ENCODE data around the gene CABP5.

The CABP5 gene

GRCh38 chr19:48030073-48030472 lies 13.8 kb downstream of the CABP5 start:
- DNase-seq (ENCODE audit: low read depth), result no peak
- no peak overlapping the region for H3K4me3 ChIP-seq (ENCODE audit: control insufficient read depth, low read depth, low read length)
- no peak for TF ChIP-seq CTCF (conservative IDR thresholded peaks at IDR 0.05; ENCODE audit: control insufficient read depth, insufficient read depth, low read depth, low read length)

- no peak for TF ChIP-seq CTCF (conservative IDR thresholded peaks at IDR 0.05; ENCODE audit: control insufficient read depth, insufficient read depth, low read depth, low read length)
- no peak for DNase-seq (ENCODE audit: low read depth)
- H3K4me3 ChIP-seq (ENCODE audit: control insufficient read depth, low read depth, low read length), result no peak overlapping the region
These were observed 14.4 kb downstream of the CABP5 start for GRCh38 chr19:48029431-48029830.

- no peak overlapping the region for H3K4me3 ChIP-seq (ENCODE audit: control insufficient read depth, low read depth, low read length)
- DNase-seq (ENCODE audit: low read depth), result no peak
- no peak for TF ChIP-seq CTCF (conservative IDR thresholded peaks at IDR 0.05; ENCODE audit: control insufficient read depth, insufficient read depth, low read depth, low read length)
These were observed 18.4 kb downstream of the CABP5 start for GRCh38 chr19:48025480-48025879.

DNA sequence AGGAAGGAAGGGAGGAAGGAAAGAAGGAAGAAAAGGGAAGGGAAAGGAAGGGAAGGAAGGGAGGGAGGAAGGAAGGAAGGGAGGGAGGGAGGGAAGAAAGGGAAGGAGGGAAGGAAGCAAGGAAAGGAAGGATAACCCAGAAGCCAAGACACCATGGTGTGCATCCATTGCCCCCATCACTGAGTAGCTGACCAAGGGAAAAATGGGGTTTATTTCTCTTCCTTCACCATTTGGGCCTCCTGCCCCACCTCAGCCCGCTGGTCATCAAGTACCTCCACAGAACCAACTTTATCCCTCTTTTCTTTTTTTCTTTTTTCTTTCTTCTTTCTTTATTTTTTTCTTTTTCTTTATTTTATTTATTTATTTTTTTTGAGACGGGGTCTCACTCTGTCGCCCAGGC lies 20.4 kb downstream of the CABP5 start:
- no peak for DNase-seq (ENCODE audit: low read depth)
- H3K4me3 ChIP-seq (ENCODE audit: control insufficient read depth, low read depth, low read length), result no peak overlapping the region
- no peak for TF ChIP-seq CTCF (conservative IDR thresholded peaks at IDR 0.05; ENCODE audit: control insufficient read depth, insufficient read depth, low read depth, low read length)

- no peak overlapping the region for H3K4me3 ChIP-seq (ENCODE audit: control insufficient read depth, low read depth, low read length)
- TF ChIP-seq CTCF (conservative IDR thresholded peaks at IDR 0.05; ENCODE audit: control insufficient read depth, insufficient read depth, low read depth, low read length), result no peak
- no peak for DNase-seq (ENCODE audit: low read depth)
These were observed 20.9 kb downstream of the CABP5 start for GRCh38 chr19:48023011-48023410.

DNA sequence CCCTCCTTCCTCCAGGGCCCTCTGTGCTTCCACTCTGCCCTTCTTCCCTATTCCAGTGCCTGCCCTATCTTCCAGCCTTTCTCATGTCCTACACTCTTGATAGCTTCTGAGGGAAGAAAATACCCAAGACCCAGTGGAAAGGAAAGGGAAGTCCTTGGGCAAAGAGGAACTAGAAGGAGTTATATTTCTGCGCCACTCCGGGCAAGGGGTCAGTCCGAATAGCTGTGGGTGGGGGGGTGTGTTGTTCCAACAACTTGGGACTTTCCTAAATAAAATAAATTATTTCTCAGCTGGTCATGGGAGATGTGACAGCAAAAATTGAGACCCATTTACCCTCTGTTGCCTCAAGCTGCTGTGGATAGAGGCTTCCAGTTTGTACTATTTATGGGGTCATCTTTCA lies 23.2 kb downstream of the CABP5 start:
- TF ChIP-seq CTCF (conservative IDR thresholded peaks at IDR 0.05; ENCODE audit: control insufficient read depth, insufficient read depth, low read depth, low read length), result no peak
- H3K4me3 ChIP-seq (ENCODE audit: control insufficient read depth, low read depth, low read length), result no peak overlapping the region
- no peak for DNase-seq (ENCODE audit: low read depth)

All from fibroblast of mammary gland (primary cell).